HEK293 (cell line): Measurements from ENCODE around the gene PLB1.

ENCODE experiments used
- CTCF ChIA-PET: fragments of 350-600 bp; formaldehyde crosslinking; extraction: SDS; loops from one replicate; lab custom pipeline; 2021; ENCODE audit warnings: antibody characterized with exemption; lab: Yijun Ruan, JAX
- POLR2A ChIA-PET: fragments of 300-600 bp; formaldehyde crosslinking; extraction: SDS; loops from one replicate; lab custom pipeline; 2020; ENCODE audit warnings: antibody characterized with exemption, inconsistent platforms; lab: Yijun Ruan, JAX
- H3K27ac ChIP-seq: fragments of 200-500 bp; sonication (Bioruptor generic); 2 replicates; pipeline ENCODE4 v1.5.1; 2014; ENCODE audit warnings: low read depth, low read length, control low read depth, inconsistent platforms; ENCODE audit errors: extremely low read depth
- H3K36me3 ChIP-seq, 2 experiments: fragments of 200-500 bp in 1 of 2; sonication (Bioruptor generic) in 1 of 2; 1 replicate in 1 of 2; 2 replicates in 1 of 2; pipeline ENCODE4 v1.5.1; 2014 to 2017; ENCODE audit warnings: inconsistent platforms in 2 of 2, low read length in 2 of 2; ENCODE audit not compliant: control insufficient read depth in 2 of 2, insufficient read depth in 1 of 2
- H3K4me1 ChIP-seq: fragments of 200-500 bp; sonication (Bioruptor generic); 2 replicates; pipeline ENCODE4 v1.5.1; 2014; ENCODE audit warnings: mild to moderate bottlenecking, low read length, inconsistent platforms; ENCODE audit not compliant: control insufficient read depth, insufficient read depth
- H3K4me3 ChIP-seq: 2 replicates; pipeline ENCODE4 v1.5.1; 2011; ENCODE audit warnings: low read depth, mild to moderate bottlenecking, control low read depth, low read length, moderate library complexity
- H3K9me3 ChIP-seq: fragments of 200-500 bp; sonication (Bioruptor generic); 2 replicates; pipeline ENCODE4 v1.5.1; 2014; ENCODE audit warnings: low read depth, low read length, inconsistent platforms; ENCODE audit not compliant: control insufficient read depth, insufficient read depth
- BCL11A ChIP-seq: fragments of 450-650 bp; formaldehyde crosslinking; IDR thresholded peaks from 2 replicates; pipeline ENCODE4 v1.5.1; 2016; ENCODE audit warnings: low read depth, missing biosample characterization, missing genetic modification characterization
- CTCF ChIP-seq: fragments of 450-650 bp; formaldehyde crosslinking; IDR thresholded peaks from 2 replicates; pipeline ENCODE4 v1.5.1; 2016; ENCODE audit warnings: missing biosample characterization, missing genetic modification characterization
- IKZF3 ChIP-seq: fragments of 450-650 bp; IDR thresholded peaks from 2 replicates; pipeline ENCODE4 v1.5.0; 2018; ENCODE audit warnings: missing biosample characterization, mild to moderate bottlenecking, missing genetic modification characterization, moderate library complexity
- KLF8 ChIP-seq: fragments of 450-650 bp; formaldehyde crosslinking; IDR thresholded peaks from 2 replicates; pipeline ENCODE4 v1.5.1; 2016; ENCODE audit warnings: missing biosample characterization, missing genetic modification characterization
- SP2 ChIP-seq: fragments of 450-650 bp; formaldehyde crosslinking; IDR thresholded peaks from 2 replicates; pipeline ENCODE4 v1.5.1; 2016; ENCODE audit warnings: missing biosample characterization, missing genetic modification characterization
- SP3 ChIP-seq: fragments of 450-650 bp; formaldehyde crosslinking; IDR thresholded peaks from 2 replicates; pipeline ENCODE4 v1.5.1; 2016; ENCODE audit warnings: missing biosample characterization, missing genetic modification characterization
- ZBTB26 ChIP-seq: fragments of 450-650 bp; formaldehyde crosslinking; optimal IDR thresholded peaks from 2 replicates; pipeline ENCODE3; 2016; ENCODE audit warnings: missing biosample characterization, mild to moderate bottlenecking, missing genetic modification characterization
- ZBTB48 ChIP-seq: fragments of 450-650 bp; formaldehyde crosslinking; IDR thresholded peaks from 2 replicates; pipeline ENCODE4 v1.5.1; 2016; ENCODE audit warnings: missing biosample characterization, missing genetic modification characterization
- ZEB2 ChIP-seq: fragments of 450-650 bp; formaldehyde crosslinking; IDR thresholded peaks from 2 replicates; pipeline ENCODE4 v1.5.1; 2016; ENCODE audit warnings: missing biosample characterization, missing genetic modification characterization
- ZFP3 ChIP-seq: fragments of 450-650 bp; formaldehyde crosslinking; IDR thresholded peaks from 2 replicates; pipeline ENCODE4 v1.5.1; 2016; ENCODE audit warnings: low read depth, missing biosample characterization, missing genetic modification characterization
- ZFP37 ChIP-seq: fragments of 450-650 bp; formaldehyde crosslinking; IDR thresholded peaks from 2 replicates; pipeline ENCODE4 v1.5.1; 2016; ENCODE audit warnings: missing biosample characterization, missing genetic modification characterization
- ZNF10 ChIP-seq: fragments of 450-650 bp; formaldehyde crosslinking; IDR thresholded peaks from 2 replicates; pipeline ENCODE4 v1.5.1; 2017; ENCODE audit warnings: missing biosample characterization, missing genetic modification characterization
- ZNF138 ChIP-seq: fragments of 450-650 bp; formaldehyde crosslinking; IDR thresholded peaks from 2 replicates; pipeline ENCODE4 v1.5.1; 2016; ENCODE audit warnings: missing biosample characterization, missing genetic modification characterization, borderline replicate concordance
- ZNF16 ChIP-seq: fragments of 450-650 bp; formaldehyde crosslinking; IDR thresholded peaks from 2 replicates; pipeline ENCODE4 v1.5.1; 2016; ENCODE audit warnings: low read depth, missing biosample characterization, missing genetic modification characterization
- ZNF169 ChIP-seq: fragments of 450-650 bp; formaldehyde crosslinking; IDR thresholded peaks from 2 replicates; pipeline ENCODE4 v1.5.1; 2016; ENCODE audit warnings: missing biosample characterization, missing genetic modification characterization
- ZNF280C ChIP-seq: fragments of 450-650 bp; formaldehyde crosslinking; IDR thresholded peaks from 2 replicates; pipeline ENCODE4 v1.5.1; 2016; ENCODE audit warnings: missing biosample characterization, missing genetic modification characterization
- ZNF416 ChIP-seq: fragments of 450-650 bp; formaldehyde crosslinking; IDR thresholded peaks from 2 replicates; pipeline ENCODE4 v1.5.1; 2016; ENCODE audit warnings: missing biosample characterization, missing genetic modification characterization
- ZNF501 ChIP-seq: fragments of 450-650 bp; formaldehyde crosslinking; IDR thresholded peaks from 2 replicates; pipeline ENCODE4 v1.5.1; 2016; ENCODE audit warnings: missing biosample characterization, missing genetic modification characterization
- ZNF548 ChIP-seq: fragments of 450-650 bp; formaldehyde crosslinking; IDR thresholded peaks from 2 replicates; pipeline ENCODE4 v1.5.1; 2016; ENCODE audit warnings: missing biosample characterization, missing genetic modification characterization
- ZNF560 ChIP-seq: fragments of 450-650 bp; formaldehyde crosslinking; IDR thresholded peaks from 2 replicates; pipeline ENCODE4 v1.5.1; 2017; ENCODE audit warnings: missing biosample characterization, missing genetic modification characterization, borderline replicate concordance
- ZNF600 ChIP-seq: fragments of 450-650 bp; formaldehyde crosslinking; IDR thresholded peaks from 2 replicates; pipeline ENCODE4 v1.5.1; 2016; ENCODE audit warnings: missing biosample characterization, missing genetic modification characterization
- ZNF629 ChIP-seq: fragments of 450-650 bp; formaldehyde crosslinking; IDR thresholded peaks from 2 replicates; pipeline ENCODE4 v1.5.1; 2017; ENCODE audit warnings: missing biosample characterization, missing genetic modification characterization
- ZNF654 ChIP-seq: fragments of 450-650 bp; formaldehyde crosslinking; IDR thresholded peaks from 2 replicates; pipeline ENCODE4 v1.5.1; 2016; ENCODE audit warnings: low read depth, missing biosample characterization, missing genetic modification characterization
- ZNF660 ChIP-seq: fragments of 450-650 bp; IDR thresholded peaks from 2 replicates; pipeline ENCODE4 v1.5.1; 2018; ENCODE audit warnings: missing biosample characterization, mild to moderate bottlenecking, missing genetic modification characterization
- ZNF664 ChIP-seq: fragments of 450-650 bp; formaldehyde crosslinking; IDR thresholded peaks from 2 replicates; pipeline ENCODE4 v1.5.1; 2016; ENCODE audit warnings: missing biosample characterization, missing genetic modification characterization
- ZNF768 ChIP-seq: fragments of 450-650 bp; formaldehyde crosslinking; IDR thresholded peaks from 2 replicates; pipeline ENCODE4 v1.5.1; 2018; ENCODE audit warnings: missing biosample characterization, mild to moderate bottlenecking, missing genetic modification characterization
- ZSCAN30 ChIP-seq: fragments of 450-650 bp; IDR thresholded peaks from 2 replicates; pipeline ENCODE4 v1.5.1; 2018; ENCODE audit warnings: missing biosample characterization, mild to moderate bottlenecking, missing genetic modification characterization, moderate library complexity
- ZXDB ChIP-seq: fragments of 450-650 bp; formaldehyde crosslinking; IDR thresholded peaks from 2 replicates; pipeline ENCODE4 v1.5.1; 2016; ENCODE audit warnings: missing biosample characterization, missing genetic modification characterization

Gene PLB1

GRCh38 chr2:28565033-28565432 lies 69.2 kb downstream of the PLB1 start (continued):
- TF ChIP-seq ZNF280C (tag by site-specific recombination) (no peak), BCL11A (tag by site-specific recombination) (no peak), ZNF560 (no peak), ZNF664 (tag by site-specific recombination) (no peak)

- CTCF ChIA-PET: interaction anchor here (0.5 to 3.4 kb wide), 30 partner anchors 8 to 554 kb away, joined by 3 to 26 read pairs (median 4); no protein-coding TSS in a partner anchor
- peak; percentile 45; the same call in 1 of the 2 replicates for TF ChIP-seq ZNF768
- no peak for TF ChIP-seq ZNF16 (tag by site-specific recombination)
- TF ChIP-seq, all 188 proteins: peak for 1
- Histone ChIP-seq H3K36me3 (no peaks in the 10 kb centered on the region), H3K4me1 (no peaks in the 10 kb centered on the region), H3K4me3 (no peak overlapping the region), H3K9me3 (no peaks in the 10 kb centered on the region), H3K27ac (no peak overlapping the region)
- POLR2A ChIA-PET: no interaction called here
Measured at GRCh38 chr2:28565720-28566295, 69.9 kb downstream of the PLB1 start.

GRCh38 chr2:28566521-28567041 lies 70.7 kb downstream of the PLB1 start:
- Histone ChIP-seq H3K9me3 (no peaks in the 10 kb centered on the region), H3K4me3 (peak overlapping the region; percentile 29), H3K4me1 (no peaks in the 10 kb centered on the region), H3K36me3 (no peaks in the 10 kb centered on the region)
- POLR2A ChIA-PET: interaction anchor here (0.6 to 1.0 kb wide), 10 partner anchors 10 to 1802 kb away, joined by 3 to 7 read pairs (median 4); partner anchors contain the start of gene PPP1CB
- TF ChIP-seq ZBTB48 (tag by site-specific recombination): no peak
- TF ChIP-seq ZXDB (tag by site-specific recombination): peak; percentile 27; the same call in 1 of the 2 replicates
- TF ChIP-seq ZBTB26 (tag by site-specific recombination): peak; percentile 25
- TF ChIP-seq ZNF654 (tag by site-specific recombination): peak; percentile 58
- 0 out of 2 replicates have a peak, but pooled peaks have one; percentile 35 for TF ChIP-seq KLF8 (tag by site-specific recombination)
- TF ChIP-seq ZNF600: no peak
- no peak for TF ChIP-seq IKZF3
- TF ChIP-seq ZNF10 (tag by site-specific recombination): no peak
- no peak for TF ChIP-seq ZNF138 (tag by site-specific recombination)
- TF ChIP-seq SP3 (tag by site-specific recombination): peak; percentile 25; the same call in 1 of the 2 replicates
- TF ChIP-seq ZNF660 (tag by site-specific recombination): peak; percentile 81; the same call in 1 of the 2 replicates
- no peak for TF ChIP-seq ZNF169
- no peak for TF ChIP-seq ZNF416
- TF ChIP-seq ZFP3 (tag by site-specific recombination): no peak
- TF ChIP-seq ZFP37 (tag by site-specific recombination): peak; percentile 60; the same call in 1 of the 2 replicates
- TF ChIP-seq CTCF: peak; percentile 97
- peak; percentile 19; the same call in 1 of the 2 replicates for TF ChIP-seq ZNF629
- 0 out of 2 replicates have a peak, but pooled peaks have one; percentile 47 for TF ChIP-seq ZEB2
- TF ChIP-seq ZNF548 (tag by site-specific recombination): no peak
- peak; percentile 44; the same call in 1 of the 2 replicates for TF ChIP-seq ZNF501
- peak; percentile 68; the same call in 1 of the 2 replicates for TF ChIP-seq ZSCAN30
- no peak for TF ChIP-seq SP2 (tag by site-specific recombination)
- TF ChIP-seq, all 188 proteins: peak for 12
- H3K27ac ChIP-seq: no peak overlapping the region
- CTCF ChIA-PET: interaction anchor here (0.5 to 3.4 kb wide), 41 partner anchors 9 to 1326 kb away, joined by 3 to 26 read pairs (median 4); no protein-coding TSS in a partner anchor
